ENCODE results near the gene DLG2. TPM values are rescaled to one million over a fixed set of nuclear protein-coding genes. Genes with fewer than 3 reads are reported as not detected.

DLG2 gene
- total and polyA plus RNA-seq, 2 of the 8 experiments (the other 6 are each of a cell fraction or from before 2014, with no cell fraction given), result 1.7 to 14.3 TPM

DNA sequence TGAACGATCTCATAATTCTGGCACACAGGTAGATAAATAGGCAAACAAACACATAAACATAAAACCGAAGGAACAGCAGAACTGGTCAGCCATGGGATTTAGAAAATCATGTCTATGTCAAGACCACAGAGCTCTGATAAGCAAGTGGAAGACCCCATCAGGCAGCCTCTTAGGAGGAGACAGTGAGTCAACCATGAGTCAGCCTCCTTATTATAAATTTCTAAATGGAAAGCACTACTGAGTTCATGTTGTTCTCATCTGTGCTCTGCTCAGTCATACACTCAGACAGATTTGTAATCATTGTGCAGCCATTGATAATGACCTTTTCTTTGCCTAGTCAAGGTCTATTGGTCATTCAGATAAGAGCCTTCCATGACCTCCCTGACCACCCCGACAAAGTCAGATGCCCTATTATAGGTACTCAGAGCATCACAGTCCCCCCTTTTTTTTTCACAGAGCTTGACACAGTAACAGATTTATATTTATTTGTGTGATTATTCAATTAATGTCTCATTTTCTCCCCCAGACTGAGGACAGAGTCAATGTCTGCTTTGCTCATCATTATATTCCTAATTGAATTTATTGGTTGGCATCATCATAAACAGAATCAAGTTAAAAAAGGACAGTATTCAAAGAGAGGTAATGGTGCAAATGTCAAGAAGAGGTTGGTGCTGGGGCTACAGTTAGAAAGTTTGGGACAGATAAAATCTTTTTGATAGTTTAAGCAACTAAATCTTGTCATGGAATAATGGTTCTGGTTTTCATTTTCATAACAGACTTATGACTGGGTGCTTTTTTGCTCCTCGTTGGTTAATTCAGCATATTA lies 1761.3 kb downstream of the DLG2 start:
- H3K79me2 ChIP-seq (ENCODE audit: control insufficient read depth in 1 of 2, insufficient read depth in 2 of 2, low read length in 2 of 2), result no peaks in the 10 kb centered on the region
- H3K56ac ChIP-seq (replicated peaks; ENCODE audit: insufficient read length, low read depth, low read length), result no peak overlapping the region
- H3K18ac ChIP-seq (ENCODE audit: extremely low read depth, low read length), result no peak overlapping the region
- WGBS, 2 experiments (ENCODE audit: extremely low coverage in 1 of 2, insufficient coverage in 1 of 2, insufficient read length in 1 of 2, insufficient replicate concordance in 2 of 2, low coverage in 1 of 2, low lambda C conversion rate in 2 of 2, missing lambda C conversion rate in 1 of 2), result 89% methylated on average over 4 of the region's 4 CpGs; no CpG with 5 or more reads in 1 of the 2 experiments
- ChIA-PET POLR2A (ENCODE audit: partially characterized antibody) (no interaction called here), CTCF (ENCODE audit: partially characterized antibody) (interaction anchor here (0.6 to 1.8 kb wide), 2 partner anchors 29 to 53 kb away, joined by 4 to 6 read pairs; no protein-coding TSS in a partner anchor)
- H3K4ac ChIP-seq (replicated peaks; ENCODE audit: insufficient read length, low read depth, low read length), result no peak overlapping the region
- no peak overlapping the region for H2BK120ac ChIP-seq (replicated peaks; ENCODE audit: low read depth, low read length)
- no peak overlapping the region for H2BK20ac ChIP-seq (ENCODE audit: low read length)
- H2BK5ac ChIP-seq (ENCODE audit: low read depth, low read length), result no peak overlapping the region
- H3K23ac ChIP-seq (ENCODE audit: insufficient read length), result no peak overlapping the region
- H4K5ac ChIP-seq (ENCODE audit: insufficient read length, low read depth, low read length), result no peak overlapping the region
- H3K4me3 ChIP-seq (ENCODE audit: extremely low read depth in 1 of 4, insufficient read depth in 2 of 4, low read depth in 3 of 4, low read length in 4 of 4), result no peak overlapping the region
- H3K4me1 ChIP-seq (replicated peaks in 1 of 4; ENCODE audit: control insufficient read depth in 3 of 4, insufficient read depth in 4 of 4, low read length in 3 of 4), result no peaks in the 10 kb centered on the region
- FAIRE-seq (no peak), DNase-seq (ENCODE audit: low read depth in 1 of 2, low spot score in 2 of 2) (no peak)
- no peak overlapping the region for H2AK5ac ChIP-seq (ENCODE audit: low read depth, low read length)
- H4K20me1 ChIP-seq (replicated peaks in 1 of 2; ENCODE audit: control insufficient read depth in 1 of 2, insufficient read depth in 2 of 2, low read length in 2 of 2), result no peaks in the 10 kb centered on the region
- no peak overlapping the region for H4K91ac ChIP-seq (replicated peaks; ENCODE audit: insufficient read length, low read length)
- H3K23me2 ChIP-seq (ENCODE audit: low read depth, low read length), result no peaks in the 10 kb centered on the region
- H3K4me2 ChIP-seq (ENCODE audit: insufficient read depth in 1 of 2, low read depth in 2 of 2, low read length in 2 of 2), result no peak overlapping the region
- no peak overlapping the region for H4K8ac ChIP-seq (ENCODE audit: extremely low read depth, insufficient read depth, low read length)
- H3K27ac ChIP-seq (ENCODE audit: low read depth, low read length), result no peak overlapping the region
- no peak overlapping the region for H2BK12ac ChIP-seq (ENCODE audit: low read depth, low read length)
- H3K36me3 ChIP-seq (ENCODE audit: control insufficient read depth in 2 of 4, insufficient read depth in 4 of 4, low read length in 3 of 4), result no peaks in the 10 kb centered on the region
- no peaks in the 10 kb centered on the region for H3K79me1 ChIP-seq (ENCODE audit: low read depth, low read length)
- no peak overlapping the region for H3K9ac ChIP-seq (replicated peaks in 1 of 4; ENCODE audit: extremely low read depth in 1 of 4, low read depth in 3 of 4, low read length in 3 of 4)
- H2BK15ac ChIP-seq (ENCODE audit: low read length), result no peak overlapping the region
- H3K9me3 ChIP-seq (ENCODE audit: insufficient read depth in 2 of 2, low read depth in 1 of 2, low read length in 1 of 2), result no peaks in the 10 kb centered on the region
- H3K27me3 ChIP-seq (replicated peaks in 1 of 4; ENCODE audit: control insufficient read depth in 3 of 4, extremely low read depth in 1 of 4, insufficient read depth in 3 of 4, low read length in 3 of 4), result no peaks in the 10 kb centered on the region
- no peak overlapping the region for H2AFZ ChIP-seq (ENCODE audit: low read length)
- no peak overlapping the region for H3K14ac ChIP-seq (ENCODE audit: insufficient read length)
- no peak for TF ChIP-seq GABPA (IDR thresholded peaks at IDR 0.05; ENCODE audit: borderline replicate concordance, insufficient read depth, low read length)
- TF ChIP-seq CTBP2 (IDR thresholded peaks at IDR 0.05; ENCODE audit: borderline replicate concordance, insufficient read depth, insufficient read length, low read length), result no peak
- TF ChIP-seq YY1 (IDR thresholded peaks at IDR 0.05; ENCODE audit: low read depth, low read length), result no peak
- TF ChIP-seq JUN (IDR thresholded peaks at IDR 0.05; ENCODE audit: low read depth, low read length), result no peak
- TF ChIP-seq, protein P1, sequence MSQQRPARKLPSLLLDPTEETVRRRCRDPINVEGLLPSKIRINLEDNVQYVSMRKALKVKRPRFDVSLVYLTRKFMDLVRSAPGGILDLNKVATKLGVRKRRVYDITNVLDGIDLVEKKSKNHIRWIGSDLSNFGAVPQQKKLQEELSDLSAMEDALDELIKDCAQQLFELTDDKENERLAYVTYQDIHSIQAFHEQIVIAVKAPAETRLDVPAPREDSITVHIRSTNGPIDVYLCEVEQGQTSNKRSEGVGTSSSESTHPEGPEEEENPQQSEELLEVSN (IDR thresholded peaks at IDR 0.05), result no peak
- TF ChIP-seq GTF2F1 (IDR thresholded peaks at IDR 0.05; ENCODE audit: borderline replicate concordance, low read depth, low read length), result no peak
- no peak for TF ChIP-seq CREB1 (IDR thresholded peaks at IDR 0.05)
- TF ChIP-seq ASH2L (IDR thresholded peaks at IDR 0.05; ENCODE audit: low read length), result no peak
- TF ChIP-seq TBP (IDR thresholded peaks at IDR 0.05; ENCODE audit: low read depth, low read length), result no peak
- TF ChIP-seq MAFK (IDR thresholded peaks at IDR 0.05; ENCODE audit: low read depth, low read length), result no peak
- TF ChIP-seq CHD2 (IDR thresholded peaks at IDR 0.05; ENCODE audit: low read length), result no peak
- no peak for TF ChIP-seq EP300 (IDR thresholded peaks at IDR 0.05; ENCODE audit: borderline replicate concordance in 1 of 2, low read depth in 2 of 2, low read length in 2 of 2)
